ENCODE results near the gene HOXA13.
A peak's percentile ranks its signal among the peaks of the same experiment; 100 is the strongest.

HOXA13 gene

GRCh38 chr7:27175626-27176523, 24.0 kb downstream of the HOXA13 start:
- DNase-seq (ENCODE audit: low read depth) = no peak
- no peak for TF ChIP-seq CTCF (conservative IDR thresholded peaks at IDR 0.05; ENCODE audit: low read length)
- H3K4me3 ChIP-seq (ENCODE audit: low read length) = peak overlapping the region; percentile 87

GRCh38 chr7:27174874-27175625, 24.8 kb downstream of the HOXA13 start:
- H3K4me3 ChIP-seq (ENCODE audit: low read length) = peak overlapping the region; percentile 87
- no peak for DNase-seq (ENCODE audit: low read depth)
- no peak for TF ChIP-seq CTCF (conservative IDR thresholded peaks at IDR 0.05; ENCODE audit: low read length)

GRCh38 chr7:27173956-27174873, 25.7 kb downstream of the HOXA13 start, which contains the start of gene HOXA10:
TSS of gene HOXA10 (minus strand) at chr7:27174320. CDS start at chr7:27174306, 14 bp downstream.
- TF ChIP-seq CTCF (conservative IDR thresholded peaks at IDR 0.05; ENCODE audit: low read length) = no peak
- peak; percentile 71 for DNase-seq (ENCODE audit: low read depth)
- peak within 1 kb of the TSS; percentile 87 for H3K4me3 ChIP-seq (ENCODE audit: low read length)

GRCh38 chr7:27173511-27173955, 26.4 kb downstream of the HOXA13 start:
- TF ChIP-seq CTCF (conservative IDR thresholded peaks at IDR 0.05; ENCODE audit: low read length) = no peak
- DNase-seq (ENCODE audit: low read depth) = no peak
- H3K4me3 ChIP-seq (ENCODE audit: low read length) = peak overlapping the region; percentile 87

- no peak for TF ChIP-seq CTCF (conservative IDR thresholded peaks at IDR 0.05; ENCODE audit: low read length)
- peak overlapping the region; percentile 87 for H3K4me3 ChIP-seq (ENCODE audit: low read length)
- DNase-seq (ENCODE audit: low read depth) = peak; percentile 88
These were observed 26.9 kb downstream of the HOXA13 start for GRCh38 chr7:27172823-27173510.

- no peak for TF ChIP-seq CTCF (conservative IDR thresholded peaks at IDR 0.05; ENCODE audit: low read length)
- H3K4me3 ChIP-seq (ENCODE audit: low read length) = peak overlapping the region; percentile 87
- peak; percentile 63 for DNase-seq (ENCODE audit: low read depth)
These were observed 27.5 kb downstream of the HOXA13 start for GRCh38 chr7:27172315-27172774.
